Retinal pigment epithelial cell (primary cell): ENCODE data around the gene ANLN.
"Not testable (repeated sequence)": the region's sequence is repeated elsewhere in the genome, so short reads cannot be mapped to it uniquely, and the experiment has no call there.

Source experiments
- DNase-seq: peaks from one replicate; pipeline ENCODE4 v3.0.0-alpha.2; 2010; ENCODE audit warnings: low read depth
- H3K4me3 ChIP-seq: 2 replicates; pipeline ENCODE4 v1.5.1; 2011; ENCODE audit warnings: mild to moderate bottlenecking, low read length, control low read depth, moderate library complexity
- TF ChIP-seq, protein P1 (sequence below): conservative IDR thresholded peaks from 2 replicates; pipeline ENCODE4 v1.5.1; 2011; ENCODE audit warnings: low read depth, low read length, control low read depth, inconsistent platforms

Gene ANLN

DNA sequence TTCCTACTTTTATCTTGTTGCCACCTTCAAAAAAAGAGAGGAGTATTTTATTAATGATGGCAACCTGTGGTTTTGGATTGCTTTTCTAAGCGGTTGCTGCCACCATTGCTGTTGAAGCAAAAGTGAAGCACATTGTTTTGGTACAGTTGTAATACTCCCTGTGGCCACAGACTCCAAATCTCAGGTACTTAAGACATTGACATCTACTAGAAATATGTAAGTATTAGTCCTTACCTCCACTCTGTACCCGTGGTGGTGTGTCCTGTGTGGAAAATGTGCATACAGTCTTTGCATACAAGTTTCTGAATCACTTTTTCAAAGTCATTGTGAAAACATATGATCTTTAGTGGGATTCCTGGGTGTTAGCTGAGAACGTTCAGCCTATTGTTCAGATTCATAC lies 85.7 kb downstream of the ANLN start:
- H3K4me3 ChIP-seq: no peak overlapping the region
- TF ChIP-seq, protein P1, sequence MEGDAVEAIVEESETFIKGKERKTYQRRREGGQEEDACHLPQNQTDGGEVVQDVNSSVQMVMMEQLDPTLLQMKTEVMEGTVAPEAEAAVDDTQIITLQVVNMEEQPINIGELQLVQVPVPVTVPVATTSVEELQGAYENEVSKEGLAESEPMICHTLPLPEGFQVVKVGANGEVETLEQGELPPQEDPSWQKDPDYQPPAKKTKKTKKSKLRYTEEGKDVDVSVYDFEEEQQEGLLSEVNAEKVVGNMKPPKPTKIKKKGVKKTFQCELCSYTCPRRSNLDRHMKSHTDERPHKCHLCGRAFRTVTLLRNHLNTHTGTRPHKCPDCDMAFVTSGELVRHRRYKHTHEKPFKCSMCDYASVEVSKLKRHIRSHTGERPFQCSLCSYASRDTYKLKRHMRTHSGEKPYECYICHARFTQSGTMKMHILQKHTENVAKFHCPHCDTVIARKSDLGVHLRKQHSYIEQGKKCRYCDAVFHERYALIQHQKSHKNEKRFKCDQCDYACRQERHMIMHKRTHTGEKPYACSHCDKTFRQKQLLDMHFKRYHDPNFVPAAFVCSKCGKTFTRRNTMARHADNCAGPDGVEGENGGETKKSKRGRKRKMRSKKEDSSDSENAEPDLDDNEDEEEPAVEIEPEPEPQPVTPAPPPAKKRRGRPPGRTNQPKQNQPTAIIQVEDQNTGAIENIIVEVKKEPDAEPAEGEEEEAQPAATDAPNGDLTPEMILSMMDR: no peak
- no peak for DNase-seq

DNA sequence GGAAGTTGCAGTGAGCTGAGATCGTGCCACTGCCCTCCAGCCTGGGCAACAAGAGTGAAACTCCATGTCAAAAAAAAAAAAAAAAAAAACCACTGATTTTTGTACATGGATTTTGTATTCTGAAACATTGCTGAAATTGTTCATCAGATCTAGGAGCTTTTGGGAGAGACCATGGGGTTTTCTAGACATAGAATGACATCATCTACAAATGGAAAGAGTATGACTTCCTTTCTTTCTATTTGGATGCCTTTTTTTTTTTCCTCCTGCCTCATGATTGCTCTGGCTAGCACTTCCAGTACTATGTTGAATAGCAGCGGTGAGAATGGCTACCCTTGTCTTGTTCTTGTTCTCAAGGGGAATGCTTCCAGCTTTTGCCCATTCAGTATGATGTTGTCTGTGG lies 89.1 kb downstream of the ANLN start:
- TF ChIP-seq, protein P1: no peak
- no peak overlapping the region for H3K4me3 ChIP-seq
- DNase-seq: no peak

DNA sequence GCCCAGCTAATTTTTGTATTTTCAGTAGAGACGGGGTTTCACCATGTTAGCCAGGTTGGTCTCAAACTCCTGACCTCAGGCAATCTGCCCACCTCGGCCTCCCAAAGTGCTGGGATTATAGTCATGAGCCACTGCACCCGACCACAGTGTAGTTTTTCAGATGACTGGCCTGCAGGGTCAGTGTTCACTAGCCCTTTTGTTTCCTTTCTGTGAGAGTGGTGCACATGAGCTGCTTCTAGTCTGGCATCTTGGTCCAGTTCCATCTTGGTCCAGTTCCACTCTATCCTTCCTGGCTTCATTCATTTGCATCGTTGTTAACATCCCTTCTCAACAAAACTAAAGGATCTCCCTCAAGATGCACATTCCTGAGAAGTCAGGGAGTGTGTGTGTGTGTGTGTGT lies 94.2 kb downstream of the ANLN start:
- DNase-seq: not testable (repeated sequence)

DNA sequence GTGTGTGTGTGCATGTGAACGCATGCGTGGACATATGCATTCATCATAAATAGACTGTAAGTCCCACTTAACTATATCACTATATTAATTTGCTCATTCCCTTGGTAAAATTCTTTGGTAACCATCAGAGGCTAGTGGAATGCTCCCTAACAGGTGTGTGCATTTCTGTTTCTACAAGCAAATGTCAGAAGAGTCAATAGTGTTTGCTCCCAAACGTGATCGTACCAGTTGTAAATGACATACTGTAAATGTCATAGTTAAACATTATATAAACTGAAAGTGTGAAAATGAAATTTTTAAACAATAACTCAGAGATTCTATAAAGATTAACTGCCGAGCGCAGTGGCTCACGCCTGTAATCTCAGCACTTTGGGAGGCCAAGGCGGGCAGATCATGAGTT lies 94.6 kb downstream of the ANLN start:
- DNase-seq: no peak
- TF ChIP-seq, protein P1: no peak
- no peak overlapping the region for H3K4me3 ChIP-seq

More for the DNA sequence above, 94.2 kb downstream of the ANLN start:
- H3K4me3 ChIP-seq: not testable (repeated sequence)

DNA sequence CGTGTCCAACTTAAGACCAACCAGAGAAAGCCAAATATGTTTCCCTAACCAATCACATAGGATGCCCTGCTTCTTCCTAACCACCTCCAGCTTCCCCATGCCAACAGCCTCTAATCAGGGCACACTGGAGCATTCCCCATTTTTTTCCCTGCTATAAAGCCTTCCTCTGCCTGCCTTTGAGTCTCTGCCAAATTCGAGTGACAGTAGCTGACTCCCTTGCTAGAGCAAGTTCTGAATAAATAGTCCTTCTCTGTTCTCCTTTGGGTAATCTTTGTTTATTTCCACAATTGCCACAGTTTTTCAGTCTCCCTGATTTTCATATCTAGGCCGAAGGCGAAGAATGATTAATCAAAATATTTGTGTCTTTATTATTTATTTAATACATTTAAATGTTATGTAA lies 96.7 kb downstream of the ANLN start:
- no peak overlapping the region for H3K4me3 ChIP-seq

DNA sequence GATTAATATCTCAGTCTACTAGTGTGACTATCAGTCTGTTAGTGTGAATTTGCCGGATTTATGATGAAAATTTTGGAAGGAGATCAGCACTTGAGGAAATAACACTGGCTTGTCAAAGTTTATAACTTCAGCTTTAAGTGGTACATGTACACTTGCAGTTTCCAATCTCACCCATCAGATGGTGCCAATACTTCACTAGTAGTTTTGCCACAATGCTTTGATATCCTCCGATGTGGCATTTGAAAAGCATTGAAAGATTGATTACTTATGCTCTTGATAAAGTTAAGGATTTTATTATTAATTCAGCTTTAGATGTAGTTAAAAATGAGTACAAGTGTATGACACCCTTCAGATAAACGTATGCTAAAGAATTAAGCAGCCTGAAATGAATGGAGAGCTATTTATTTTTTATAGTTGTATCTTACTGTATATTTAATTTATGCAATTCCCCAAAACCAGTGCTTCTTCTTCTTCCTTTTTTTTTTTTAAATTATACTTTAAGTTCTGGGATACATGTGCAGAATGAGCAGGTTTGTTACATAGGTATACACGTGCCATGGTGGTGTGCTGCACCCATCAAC lies 98.2 kb downstream of the ANLN start:
- no peak for DNase-seq
- no peak overlapping the region for H3K4me3 ChIP-seq
- TF ChIP-seq, protein P1: peak; percentile 83

More for the DNA sequence above, 96.7 kb downstream of the ANLN start:
- no peak for DNase-seq
- TF ChIP-seq, protein P1: no peak

DNA sequence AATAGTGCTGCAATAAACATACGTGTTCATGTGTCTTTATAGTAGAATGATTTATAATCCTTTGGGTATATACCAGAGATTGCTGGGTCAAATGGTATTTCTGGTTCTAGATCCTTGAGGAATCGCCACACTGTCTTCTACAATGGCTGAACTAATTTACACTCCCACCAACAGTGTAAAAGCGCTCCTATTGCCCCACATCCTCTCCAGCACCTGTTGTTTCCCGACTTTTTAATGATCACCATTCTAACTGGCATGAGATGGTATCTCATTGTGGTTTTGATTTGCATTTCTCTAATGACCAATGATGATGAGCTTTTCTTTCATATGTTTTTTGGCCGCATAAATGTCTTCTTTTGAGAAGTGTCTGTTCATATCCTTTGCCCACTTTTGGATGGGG lies 99.0 kb downstream of the ANLN start:
- DNase-seq: not testable (repeated sequence)

DNA sequence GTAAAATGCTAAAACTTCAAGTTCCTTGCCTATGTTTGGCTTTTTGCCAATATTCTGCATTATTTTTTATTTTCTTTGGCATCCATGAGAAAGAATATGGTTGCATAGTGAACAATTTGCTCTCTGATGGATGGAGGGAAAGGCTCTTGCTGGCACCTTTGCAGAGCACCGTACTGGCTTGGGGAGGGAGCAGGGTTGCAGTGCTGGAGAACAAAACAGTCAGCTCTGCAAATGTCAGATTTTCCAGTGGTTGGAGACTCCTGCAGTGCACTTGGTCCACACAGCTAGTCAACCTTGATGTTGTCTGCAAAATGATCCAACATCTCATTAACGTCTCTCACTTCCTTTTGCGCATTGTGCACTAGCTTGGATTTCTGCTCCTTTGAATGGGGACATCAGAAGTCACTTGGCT lies 100.8 kb downstream of the ANLN start:
- H3K4me3 ChIP-seq: no peak overlapping the region
- TF ChIP-seq, protein P1: no peak
- no peak for DNase-seq

More for the DNA sequence above, 99.0 kb downstream of the ANLN start:
- not testable (repeated sequence) for H3K4me3 ChIP-seq
